ENCODE measurements around the gene GPC6.

The GPC6 gene

GRCh38 chr13:93872786-93873347 lies 646.3 kb downstream of the GPC6 start:
- no peak for DNase-seq

GRCh38 chr13:93875547-93875946 lies 648.9 kb downstream of the GPC6 start:
- DNase-seq: no peak

- no peak for DNase-seq
These were observed 649.6 kb downstream of the GPC6 start for GRCh38 chr13:93876236-93876635.

- DNase-seq: no peak
These were observed 652.1 kb downstream of the GPC6 start for GRCh38 chr13:93878675-93879074.

- DNase-seq: no peak
These were observed 654.8 kb downstream of the GPC6 start for GRCh38 chr13:93881411-93881810.

- no peak for DNase-seq
These were observed 655.6 kb downstream of the GPC6 start for GRCh38 chr13:93882086-93882651.

- no peak for DNase-seq
These were observed 662.9 kb downstream of the GPC6 start for GRCh38 chr13:93889430-93889951.

- no peak for DNase-seq
These were observed 673.4 kb downstream of the GPC6 start for GRCh38 chr13:93899981-93900380.

- no peak for DNase-seq
These were observed 674.1 kb downstream of the GPC6 start for GRCh38 chr13:93900731-93901130.

GRCh38 chr13:93903909-93904308 lies 677.3 kb downstream of the GPC6 start:
- no peak for DNase-seq

- DNase-seq: no peak
These were observed 688.7 kb downstream of the GPC6 start for GRCh38 chr13:93915269-93915809.

- DNase-seq: no peak
These were observed 695.7 kb downstream of the GPC6 start for GRCh38 chr13:93922063-93922855.

GRCh38 chr13:93925990-93926389 lies 699.4 kb downstream of the GPC6 start:
- no peak for DNase-seq

- DNase-seq: no peak
These were observed 699.8 kb downstream of the GPC6 start for GRCh38 chr13:93926425-93926824.

- no peak for DNase-seq
These were observed 700.8 kb downstream of the GPC6 start for GRCh38 chr13:93927431-93927830.

- no peak for DNase-seq
These were observed 706.3 kb downstream of the GPC6 start for GRCh38 chr13:93932901-93933300.

GRCh38 chr13:93936901-93937300 lies 710.3 kb downstream of the GPC6 start:
- no peak for DNase-seq

- DNase-seq: no peak
These were observed 714.8 kb downstream of the GPC6 start for GRCh38 chr13:93941444-93941843.

- no peak for DNase-seq
These were observed 715.4 kb downstream of the GPC6 start for GRCh38 chr13:93942016-93942415.

GRCh38 chr13:93945621-93946020 lies 719.0 kb downstream of the GPC6 start:
- no peak for DNase-seq

GRCh38 chr13:93946994-93947393 lies 720.4 kb downstream of the GPC6 start:
- DNase-seq: no peak

- no peak for DNase-seq
These were observed 721.0 kb downstream of the GPC6 start for GRCh38 chr13:93947651-93948050.

- no peak for DNase-seq
These were observed 721.7 kb downstream of the GPC6 start for GRCh38 chr13:93948162-93948922.

All from T1000 (cell line).